ENCODE measurements around the gene SCFD2.

Gene SCFD2

GRCh38 chr4:52964561-52965101 lies 401.2 kb downstream of the SCFD2 start:
- no peak overlapping the region for H3K4me3 ChIP-seq (replicated peaks; ENCODE audit: low read depth, low read length)
- no peak for TF ChIP-seq CTCF (IDR thresholded peaks at IDR 0.05; ENCODE audit: insufficient read depth, low read length, poor library complexity, severe bottlenecking)
- H3K36me3 ChIP-seq (ENCODE audit: control insufficient read depth, insufficient read depth, low read length): no peaks in the 10 kb centered on the region; the same call in 1 of the 2 replicates
- DNase-seq (ENCODE audit: extremely low read depth, insufficient read length): no peak
- no peaks in the 10 kb centered on the region for H3K27me3 ChIP-seq (replicated peaks; ENCODE audit: control insufficient read depth, insufficient read depth, low read length)

- no peak for DNase-seq (ENCODE audit: extremely low read depth, insufficient read length)
- Histone ChIP-seq H3K27me3 (replicated peaks; ENCODE audit: control insufficient read depth, insufficient read depth, low read length) (no peaks in the 10 kb centered on the region), H3K4me3 (replicated peaks; ENCODE audit: low read depth, low read length) (no peak overlapping the region), H3K36me3 (ENCODE audit: control insufficient read depth, insufficient read depth, low read length) (no peaks in the 10 kb centered on the region; the same call in 1 of the 2 replicates)
- TF ChIP-seq CTCF (IDR thresholded peaks at IDR 0.05; ENCODE audit: insufficient read depth, low read length, poor library complexity, severe bottlenecking): no peak
Measured at GRCh38 chr4:52964011-52964410, 401.9 kb downstream of the SCFD2 start.

- no peak for DNase-seq (ENCODE audit: extremely low read depth, insufficient read length)
- no peak overlapping the region for H3K4me3 ChIP-seq (replicated peaks; ENCODE audit: low read depth, low read length)
- H3K36me3 ChIP-seq (ENCODE audit: control insufficient read depth, insufficient read depth, low read length): no peaks in the 10 kb centered on the region
- no peaks in the 10 kb centered on the region for H3K27me3 ChIP-seq (replicated peaks; ENCODE audit: control insufficient read depth, insufficient read depth, low read length)
- no peak for TF ChIP-seq CTCF (IDR thresholded peaks at IDR 0.05; ENCODE audit: insufficient read depth, low read length, poor library complexity, severe bottlenecking)
Measured at GRCh38 chr4:52962721-52963120, 403.1 kb downstream of the SCFD2 start.

- no peaks in the 10 kb centered on the region for H3K27me3 ChIP-seq (replicated peaks; ENCODE audit: control insufficient read depth, insufficient read depth, low read length)
- no peak for TF ChIP-seq CTCF (IDR thresholded peaks at IDR 0.05; ENCODE audit: insufficient read depth, low read length, poor library complexity, severe bottlenecking)
- no peaks in the 10 kb centered on the region for H3K36me3 ChIP-seq (ENCODE audit: control insufficient read depth, insufficient read depth, low read length)
- no peak for DNase-seq (ENCODE audit: extremely low read depth, insufficient read length)
- H3K4me3 ChIP-seq (replicated peaks; ENCODE audit: low read depth, low read length): no peak overlapping the region
Measured at GRCh38 chr4:52961666-52962412, 404.0 kb downstream of the SCFD2 start.

GRCh38 chr4:52959541-52959940 lies 406.3 kb downstream of the SCFD2 start:
- TF ChIP-seq CTCF (IDR thresholded peaks at IDR 0.05; ENCODE audit: insufficient read depth, low read length, poor library complexity, severe bottlenecking): no peak
- no peak for DNase-seq (ENCODE audit: extremely low read depth, insufficient read length)
- Histone ChIP-seq H3K27me3 (replicated peaks; ENCODE audit: control insufficient read depth, insufficient read depth, low read length) (no peaks in the 10 kb centered on the region), H3K36me3 (ENCODE audit: control insufficient read depth, insufficient read depth, low read length) (no peaks in the 10 kb centered on the region), H3K4me3 (replicated peaks; ENCODE audit: low read depth, low read length) (no peak overlapping the region)
